Right lung (tissue), 5 donors: ENCODE results near the gene HOXA11. TPM values are rescaled to one million over a fixed set of nuclear protein-coding genes. Genes with fewer than 3 reads are reported as not detected.
A peak's percentile ranks its signal among the peaks of the same experiment; 100 is the strongest.

Experiments used
- DNase-seq, 2 donors: peaks; one replicate each; pipeline ENCODE4 v3.0.0-alpha.2; 2013
- polyA plus RNA-seq, 5 donors: library from polyadenylated mRNA; unstranded; fragments of 120-200 nt; gene quantifications; one replicate each; pipeline versions ENCODE4 v1.2.1 to v1.2.3, GENCODE V29; 2013; ENCODE audit warnings: inconsistent platforms in 1 of 5, low replicate concordance in 1 of 5; ENCODE audit not compliant: insufficient read length in 5 of 5, insufficient read depth in 1 of 5

Gene HOXA11
- polyA plus RNA-seq, 5 donors = 0.19 to 0.35 TPM; not detected in 3

- DNase-seq = no peak
Measured at GRCh38 chr7:27170426-27171324, 14.4 kb downstream of the HOXA11 start.

GRCh38 chr7:27169658-27170425, 15.2 kb downstream of the HOXA11 start:
- no peak for DNase-seq

- DNase-seq = no peak
Measured at GRCh38 chr7:27168265-27168947, 16.6 kb downstream of the HOXA11 start.

GRCh38 chr7:27167916-27168264, 17.1 kb downstream of the HOXA11 start:
- DNase-seq = no peak

GRCh38 chr7:27166531-27167505, 18.2 kb downstream of the HOXA11 start:
- no peak for DNase-seq

GRCh38 chr7:27165996-27166530, 19.0 kb downstream of the HOXA11 start:
- no peak for DNase-seq

- no peak for DNase-seq
Measured at GRCh38 chr7:27165089-27165995, 19.7 kb downstream of the HOXA11 start, which contains the start of gene HOXA9. HOXA9 (minus strand) TSS chr7:27165537; CDS start chr7:27165457, 80 bp downstream.

GRCh38 chr7:27164367-27165088, 20.5 kb downstream of the HOXA11 start:
- no peak for DNase-seq

GRCh38 chr7:27164045-27164366, 21.0 kb downstream of the HOXA11 start:
- no peak for DNase-seq

GRCh38 chr7:27163288-27164044, 21.6 kb downstream of the HOXA11 start:
- no peak for DNase-seq

- no peak for DNase-seq
Measured at GRCh38 chr7:27162561-27163287, 22.3 kb downstream of the HOXA11 start.

GRCh38 chr7:27161721-27162560, 23.1 kb downstream of the HOXA11 start:
- DNase-seq = no peak

GRCh38 chr7:27161214-27161720, 23.8 kb downstream of the HOXA11 start:
- no peak for DNase-seq

- DNase-seq = peak in 1 of 2 donors; percentile 88
Measured at GRCh38 chr7:27160546-27161213, 24.4 kb downstream of the HOXA11 start.

GRCh38 chr7:27160145-27160545, 24.9 kb downstream of the HOXA11 start:
- DNase-seq = no peak
